Esophagus muscularis mucosa (tissue), 3 donors: ENCODE results near the gene PLXNC1.

Source experiments
- POLR2A ChIP-seq: fragments of 450-650 bp; IDR thresholded peaks from one replicate; pipeline ENCODE4 v1.6.1; 2017; ENCODE audit warnings: antibody characterized with exemption, moderate library complexity, mild to moderate bottlenecking, low read depth
- TF ChIP-seq, protein P1 (sequence below), 3 experiments: fragments of 200-600 bp in 2 of 3; fragments of 450-650 bp in 1 of 3; sonication (generic) in 2 of 3; IDR thresholded peaks; one replicate each; pipeline ENCODE4 v1.5.1; 2017 to 2019; ENCODE audit warnings: antibody characterized with exemption in 3 of 3, mild to moderate bottlenecking in 2 of 3, moderate library complexity in 1 of 3

GRCh38 chr12:94135896-94136295, 12.5 kb upstream of the PLXNC1 start:
- TF ChIP-seq, protein P1, sequence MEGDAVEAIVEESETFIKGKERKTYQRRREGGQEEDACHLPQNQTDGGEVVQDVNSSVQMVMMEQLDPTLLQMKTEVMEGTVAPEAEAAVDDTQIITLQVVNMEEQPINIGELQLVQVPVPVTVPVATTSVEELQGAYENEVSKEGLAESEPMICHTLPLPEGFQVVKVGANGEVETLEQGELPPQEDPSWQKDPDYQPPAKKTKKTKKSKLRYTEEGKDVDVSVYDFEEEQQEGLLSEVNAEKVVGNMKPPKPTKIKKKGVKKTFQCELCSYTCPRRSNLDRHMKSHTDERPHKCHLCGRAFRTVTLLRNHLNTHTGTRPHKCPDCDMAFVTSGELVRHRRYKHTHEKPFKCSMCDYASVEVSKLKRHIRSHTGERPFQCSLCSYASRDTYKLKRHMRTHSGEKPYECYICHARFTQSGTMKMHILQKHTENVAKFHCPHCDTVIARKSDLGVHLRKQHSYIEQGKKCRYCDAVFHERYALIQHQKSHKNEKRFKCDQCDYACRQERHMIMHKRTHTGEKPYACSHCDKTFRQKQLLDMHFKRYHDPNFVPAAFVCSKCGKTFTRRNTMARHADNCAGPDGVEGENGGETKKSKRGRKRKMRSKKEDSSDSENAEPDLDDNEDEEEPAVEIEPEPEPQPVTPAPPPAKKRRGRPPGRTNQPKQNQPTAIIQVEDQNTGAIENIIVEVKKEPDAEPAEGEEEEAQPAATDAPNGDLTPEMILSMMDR (IDR thresholded peaks at IDR 0.05), result no peak
- TF ChIP-seq POLR2A, result no peak
